ENCODE results near the gene SIGMAR1.
A peak's percentile ranks its signal among the peaks of the same experiment; 100 is the strongest.
"Not testable (repeated sequence)": the region's sequence is repeated elsewhere in the genome, so short reads cannot be mapped to it uniquely, and the experiment has no call there.

Gene SIGMAR1

DNA sequence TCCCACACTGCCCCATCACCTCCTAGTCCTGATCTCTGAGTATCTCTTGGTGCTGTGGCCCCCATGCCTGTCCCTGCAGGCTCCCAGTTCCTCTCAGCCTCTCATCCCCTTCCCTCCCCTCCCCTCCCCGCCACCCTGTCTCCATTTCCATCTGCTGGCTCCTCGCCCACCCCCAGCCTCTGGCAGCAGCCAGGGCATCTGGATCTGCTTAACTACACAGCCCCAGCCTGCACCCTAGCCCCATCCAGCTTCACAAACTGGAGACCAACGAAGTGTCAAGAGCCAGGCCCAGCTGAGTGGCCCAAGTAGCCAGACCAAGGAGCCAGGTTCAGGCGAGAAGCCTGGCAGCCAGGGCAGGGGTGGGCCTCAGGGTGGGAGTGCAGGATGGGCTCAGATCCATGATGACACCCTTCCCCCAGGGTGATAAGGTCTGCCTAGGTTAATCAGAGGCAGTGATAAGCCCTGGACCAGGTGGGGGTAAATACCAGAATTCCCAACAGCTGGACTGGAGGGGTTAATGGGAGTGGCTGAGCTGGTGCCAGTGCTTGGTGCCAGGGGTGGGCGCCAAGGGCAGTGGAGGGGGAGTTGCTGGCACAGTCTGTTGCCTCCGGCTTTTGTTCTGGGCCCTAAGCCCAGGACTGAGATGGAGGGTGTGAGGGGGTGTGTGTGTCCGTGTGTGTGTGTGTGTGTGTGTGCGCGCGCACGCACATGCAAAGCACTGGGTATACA is 16.9 kb upstream of the SIGMAR1 start:
- DNase-seq (ENCODE audit: low read depth), result no peak

DNA sequence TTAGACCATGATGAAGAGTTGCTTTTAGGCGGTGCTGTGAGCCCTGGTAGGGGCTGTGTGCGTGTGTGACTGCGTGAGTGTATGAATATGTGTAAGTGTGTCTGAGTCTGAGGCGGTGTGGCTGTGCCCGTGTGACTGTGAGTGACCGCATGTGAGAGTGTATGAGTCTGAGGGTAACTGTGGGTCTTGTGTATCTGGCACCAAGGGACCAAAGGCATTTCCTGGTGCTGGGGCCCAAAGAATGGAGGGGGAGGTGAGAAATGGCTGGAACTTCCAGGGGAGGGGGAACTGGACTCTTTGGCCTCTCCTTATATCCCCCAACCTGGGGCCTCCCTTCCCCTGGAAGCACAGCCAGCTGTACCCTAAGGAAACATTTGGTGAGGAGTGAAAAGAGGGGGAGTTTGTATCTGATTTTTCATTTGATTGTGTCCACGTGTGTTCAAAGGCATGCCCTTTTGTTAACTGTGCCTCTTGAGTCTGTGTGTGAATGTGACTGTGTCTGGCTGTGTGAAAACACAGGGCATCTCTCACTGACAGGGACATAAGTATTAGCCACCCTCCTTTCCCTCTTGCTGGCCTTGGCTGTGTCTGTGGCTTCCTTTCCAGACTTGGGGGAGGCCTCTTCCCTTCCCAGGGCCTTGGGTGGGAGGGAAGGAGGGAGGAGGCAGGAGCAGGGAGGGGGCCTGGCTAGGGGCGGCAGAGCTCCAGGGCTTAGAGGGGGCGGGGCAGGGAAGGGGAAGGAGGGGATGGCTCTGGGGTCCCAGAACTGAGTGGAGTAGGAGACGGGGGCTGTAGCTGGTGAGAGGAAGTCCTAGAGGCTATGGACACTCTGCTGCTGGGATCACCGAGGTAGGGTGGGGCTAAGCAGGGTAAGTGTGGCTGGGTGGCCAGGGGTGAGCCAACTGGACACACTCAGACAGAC is 15.8 kb upstream of the SIGMAR1 start:
- no peak for DNase-seq (ENCODE audit: low read depth)

DNA sequence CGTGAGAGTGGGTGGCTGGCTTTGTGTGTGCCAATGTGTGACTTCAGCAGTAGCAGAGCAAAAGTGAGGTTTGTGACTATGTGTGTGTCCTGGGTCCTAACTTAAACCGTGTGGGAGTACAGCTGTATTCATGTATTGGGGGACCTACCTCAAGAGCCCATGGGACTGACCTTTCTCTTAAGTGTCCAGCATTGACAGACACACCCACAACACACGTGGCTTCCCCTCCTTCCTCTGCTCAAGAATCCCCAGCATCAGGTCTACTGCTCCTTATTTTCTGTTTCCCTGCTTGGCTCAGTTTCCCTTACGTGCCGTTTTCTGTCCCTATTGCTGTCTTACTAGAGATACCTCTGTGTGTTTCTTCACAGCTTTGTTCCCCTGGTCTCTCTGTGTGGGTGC is 15.0 kb upstream of the SIGMAR1 start:
- no peak for DNase-seq (ENCODE audit: low read depth)

DNA sequence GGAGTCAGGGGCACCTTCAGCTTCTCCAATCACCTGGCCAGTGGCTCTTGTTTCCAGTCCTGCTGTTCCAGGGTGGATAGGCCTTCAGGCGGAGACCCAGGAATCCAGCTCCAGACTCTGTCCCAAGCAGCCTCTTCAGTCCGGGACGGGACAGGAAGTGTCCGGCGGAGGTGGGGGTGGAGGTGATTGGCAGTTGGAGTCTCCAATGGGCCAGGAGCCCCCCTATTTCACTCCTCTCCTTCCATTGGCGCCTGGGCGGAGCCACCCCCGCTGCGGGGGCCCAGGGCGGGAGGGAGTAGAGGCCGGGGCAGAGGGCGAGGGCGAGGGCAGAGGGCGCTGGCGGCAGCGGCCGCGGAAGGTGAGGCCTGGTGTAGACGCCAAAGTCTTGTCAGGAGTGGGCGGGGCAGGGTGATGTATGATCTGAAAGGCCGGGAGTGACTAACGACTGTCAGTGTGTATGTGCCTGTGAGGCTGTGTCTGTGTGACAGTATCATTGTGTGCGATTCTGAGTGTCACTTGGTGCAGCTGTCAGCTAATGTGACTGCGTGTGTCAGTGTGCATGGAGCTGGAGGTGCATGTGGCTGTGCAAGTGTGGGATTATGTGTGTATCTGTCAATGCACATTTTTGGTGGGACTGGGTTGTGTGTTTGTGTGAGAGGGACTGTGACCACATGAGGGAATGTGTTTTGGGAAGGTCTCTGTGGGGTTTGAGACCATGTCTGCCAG is 14.5 kb upstream of the SIGMAR1 start, which contains the start of gene IL11RA:
TSS of gene IL11RA (plus strand) at position 310 of the 726 bp plus-strand sequence. CDS start 3,033 bp downstream, outside the sequence.
- no peak for DNase-seq (ENCODE audit: low read depth)

DNA sequence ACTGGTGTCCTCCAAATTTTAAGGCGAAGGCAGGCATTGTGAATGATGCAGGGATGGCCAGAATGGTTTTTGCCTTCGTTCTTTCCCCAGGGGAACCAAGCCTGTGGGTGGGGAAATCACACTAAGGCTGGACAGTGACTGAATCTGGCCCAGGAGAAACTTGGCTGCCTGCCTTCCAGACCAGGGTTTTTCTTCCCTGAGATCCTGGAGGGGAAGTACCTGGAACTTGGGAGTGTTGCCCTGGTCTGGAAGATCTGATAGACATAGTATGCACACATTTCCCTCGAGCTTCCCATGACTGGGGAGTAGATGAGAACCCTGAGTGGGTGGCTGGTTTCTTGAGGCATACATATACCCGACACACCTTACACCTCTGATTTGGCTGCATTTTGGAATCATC is 13.7 kb upstream of the SIGMAR1 start:
- DNase-seq (ENCODE audit: low read depth), result no peak

DNA sequence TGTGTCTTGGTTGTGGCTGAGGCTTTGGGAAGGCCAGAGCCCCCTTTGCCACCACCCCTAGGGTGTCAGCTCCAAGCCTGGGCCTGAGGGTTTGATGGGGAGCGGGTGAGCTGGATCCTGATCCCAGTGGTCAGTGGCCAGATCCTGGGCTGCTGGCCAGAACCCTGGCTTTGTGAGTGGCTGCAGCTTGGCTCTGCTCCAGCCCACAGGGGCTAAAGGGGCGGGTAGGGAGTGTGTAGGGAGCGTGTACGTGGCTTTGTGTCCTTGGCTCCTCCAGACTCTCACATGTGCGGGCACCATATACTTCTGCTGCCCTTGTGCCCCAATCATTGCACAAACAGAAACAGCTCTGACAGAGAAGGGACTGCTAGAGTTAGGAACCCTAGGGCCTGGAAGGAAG is 13.2 kb upstream of the SIGMAR1 start:
- no peak for DNase-seq (ENCODE audit: low read depth)

DNA sequence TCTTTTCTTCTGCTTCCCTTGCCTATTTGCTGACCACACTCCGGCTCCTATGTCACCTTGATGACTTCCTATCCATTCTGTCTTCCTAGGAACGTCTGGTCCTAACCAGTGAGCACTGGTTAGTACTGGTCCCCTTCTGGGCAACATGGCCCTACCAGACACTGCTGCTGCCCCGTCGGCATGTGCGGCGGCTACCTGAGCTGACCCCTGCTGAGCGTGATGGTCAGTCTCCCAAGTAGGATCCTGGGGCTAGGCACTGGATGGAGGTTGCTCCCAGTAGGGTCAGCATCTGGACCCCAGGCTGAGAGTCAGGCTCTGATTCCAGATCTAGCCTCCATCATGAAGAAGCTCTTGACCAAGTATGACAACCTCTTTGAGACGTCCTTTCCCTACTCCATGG is 11.1 kb upstream of the SIGMAR1 start:
- no peak for DNase-seq (ENCODE audit: low read depth)

DNA sequence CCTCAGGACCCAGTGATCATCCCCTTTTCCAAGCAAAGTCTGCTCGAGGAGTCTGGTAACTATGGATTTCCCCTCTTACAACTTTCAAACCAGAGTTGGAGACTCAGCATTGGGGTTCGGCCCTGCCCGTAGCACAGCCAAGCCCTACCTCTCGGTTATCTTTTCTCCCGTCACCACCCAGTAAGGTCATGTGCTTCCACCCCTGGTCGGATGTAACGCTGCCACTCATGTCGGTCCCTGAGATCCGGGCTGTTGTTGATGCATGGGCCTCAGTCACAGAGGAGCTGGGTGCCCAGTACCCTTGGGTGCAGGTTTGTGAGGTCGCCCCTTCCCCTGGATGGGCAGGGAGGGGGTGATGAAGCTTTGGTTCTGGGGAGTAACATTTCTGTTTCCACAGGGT is 10.1 kb upstream of the SIGMAR1 start:
- DNase-seq (ENCODE audit: low read depth), result no peak

DNA sequence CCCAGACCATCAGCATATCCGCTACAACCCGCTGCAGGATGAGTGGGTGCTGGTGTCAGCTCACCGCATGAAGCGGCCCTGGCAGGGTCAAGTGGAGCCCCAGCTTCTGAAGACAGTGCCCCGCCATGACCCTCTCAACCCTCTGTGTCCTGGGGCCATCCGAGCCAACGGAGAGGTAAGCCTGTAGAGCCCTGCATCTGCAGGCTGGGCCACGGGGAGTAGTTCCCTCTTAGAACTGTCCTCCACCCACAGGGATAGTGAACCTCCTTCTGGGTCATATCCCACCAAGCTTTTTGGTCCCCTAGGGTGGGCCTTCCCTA is 9.5 kb upstream of the SIGMAR1 start:
- DNase-seq (ENCODE audit: low read depth), result no peak

GRCh38 chr9:34646211-34647083 is 8.9 kb upstream of the SIGMAR1 start, which contains the start of gene GALT:
TSS of gene GALT (plus strand) at chr9:34646675. CDS start at chr9:34646705, 30 bp downstream.
- peak; percentile 99 for DNase-seq (ENCODE audit: low read depth)

- DNase-seq (ENCODE audit: low read depth), result no peak
Measured at GRCh38 chr9:34644766-34645314, 7.3 kb upstream of the SIGMAR1 start.

GRCh38 chr9:34642679-34643078 is 5.1 kb upstream of the SIGMAR1 start:
- no peak for DNase-seq (ENCODE audit: low read depth)

DNA sequence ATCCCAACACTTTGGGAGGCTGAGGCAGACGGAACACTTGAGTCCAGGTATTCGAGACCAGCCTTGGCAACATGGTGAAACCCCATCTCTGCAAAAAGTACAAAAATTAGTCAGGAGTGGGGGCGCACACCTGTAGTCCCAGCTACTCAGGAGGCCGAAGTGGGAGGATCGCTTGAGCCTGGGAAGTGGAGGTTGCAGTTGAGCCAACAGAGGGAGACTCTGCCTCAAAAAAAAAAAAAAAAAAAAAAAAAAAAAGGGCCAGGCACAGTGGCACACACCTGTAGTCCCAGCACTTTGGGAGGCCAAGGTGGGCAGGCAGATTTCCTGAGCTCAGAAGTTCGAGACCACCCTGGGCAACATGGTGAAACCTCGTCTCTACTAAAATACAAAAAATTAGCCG is 1.7 kb upstream of the SIGMAR1 start:
- DNase-seq (ENCODE audit: low read depth), result not testable (repeated sequence)

GRCh38 chr9:34638138-34638445 is 505 bp upstream of the SIGMAR1 start:
- no peak for DNase-seq (ENCODE audit: low read depth)

- DNase-seq (ENCODE audit: low read depth), result no peak
Measured at GRCh38 chr9:34636791-34637355, 714 bp downstream of the SIGMAR1 start.

GRCh38 chr9:34635556-34635955 is 2.0 kb downstream of the SIGMAR1 start:
- DNase-seq (ENCODE audit: low read depth), result no peak

DNA sequence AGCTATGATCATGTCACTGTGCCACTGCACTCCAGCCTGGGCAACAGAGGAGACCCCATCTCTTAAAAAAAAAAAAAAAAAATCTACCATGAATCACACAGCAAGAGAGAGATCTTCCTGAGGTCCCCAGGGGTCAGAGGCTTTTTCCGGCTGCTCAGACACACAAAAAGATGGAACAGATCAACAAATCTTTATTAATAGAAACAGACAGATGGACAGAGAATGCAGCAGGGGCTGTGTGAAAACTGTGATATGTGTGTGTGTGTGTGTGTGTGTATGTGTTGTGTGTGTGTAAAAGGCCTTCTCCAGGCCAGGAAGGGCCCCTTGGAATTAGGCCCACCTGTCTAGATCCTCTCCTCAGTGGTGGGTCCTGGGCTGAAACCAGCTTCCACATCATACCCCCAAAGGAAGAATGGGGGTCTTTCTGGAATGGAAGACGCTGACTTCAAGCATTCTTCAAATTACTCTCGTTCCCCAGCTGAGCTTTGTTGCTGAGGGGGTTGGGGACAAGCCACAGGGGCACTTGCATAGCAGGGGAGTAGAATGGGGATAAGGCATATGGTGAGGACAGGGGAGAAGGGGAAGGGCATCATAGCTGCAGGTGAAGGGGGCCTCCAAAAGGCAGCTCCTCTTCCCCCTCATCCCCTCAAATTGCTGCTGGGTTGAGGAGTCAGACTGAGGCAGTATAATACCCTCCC is 2.9 kb downstream of the SIGMAR1 start:
- no peak for DNase-seq (ENCODE audit: low read depth)

- peak; percentile 74 for DNase-seq (ENCODE audit: low read depth)
Measured at GRCh38 chr9:34633851-34634550, 3.6 kb downstream of the SIGMAR1 start.

DNA sequence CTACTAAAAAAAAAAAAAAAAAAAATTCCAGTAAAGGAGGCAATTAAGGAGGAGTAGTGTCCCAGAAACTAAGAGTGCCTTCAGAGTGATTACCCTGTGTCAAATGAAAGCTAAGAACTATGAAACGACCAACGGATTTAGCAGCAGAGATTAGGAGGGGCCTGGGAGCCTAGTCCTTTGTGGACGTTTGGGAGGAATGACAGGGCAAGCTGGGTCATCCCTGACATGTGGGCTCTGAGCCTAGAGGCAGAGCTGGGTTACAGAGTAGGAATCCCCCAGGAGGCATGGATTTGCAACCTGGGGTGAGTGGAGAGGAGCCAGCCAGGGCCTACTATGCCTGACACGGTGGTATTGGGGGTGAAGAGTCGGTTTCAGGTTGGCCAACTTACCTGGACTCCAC is 4.4 kb downstream of the SIGMAR1 start:
- DNase-seq (ENCODE audit: low read depth), result no peak
